Muscle layer of colon (tissue), 2 donors: ENCODE data around the gene ESYT2.

Source experiments
- H3K27ac ChIP-seq: one replicate; pipeline ENCODE4 v1.7.0; 2013; ENCODE audit warnings: low read depth, mild to moderate bottlenecking, low read length, moderate library complexity
- H3K27me3 ChIP-seq, 2 donors: one replicate each; pipeline ENCODE4 v1.7.0; 2013; ENCODE audit warnings: low read length in 2 of 2, mild to moderate bottlenecking in 2 of 2; ENCODE audit not compliant: insufficient read depth in 2 of 2, control insufficient read depth in 1 of 2
- H3K36me3 ChIP-seq: one replicate; pipeline ENCODE4 v1.7.0; 2013; ENCODE audit warnings: mild to moderate bottlenecking, low read length; ENCODE audit not compliant: insufficient read depth
- H3K4me1 ChIP-seq: one replicate; pipeline ENCODE4 v1.7.0; 2013; ENCODE audit warnings: mild to moderate bottlenecking, low read length; ENCODE audit not compliant: insufficient read depth
- H3K4me3 ChIP-seq, 2 donors: one replicate each; pipeline ENCODE4 v1.7.0; 2013; ENCODE audit warnings: low read length in 2 of 2, low read depth in 1 of 2, mild to moderate bottlenecking in 1 of 2, moderate library complexity in 1 of 2
- H3K9ac ChIP-seq: one replicate; pipeline ENCODE4 v1.7.0; 2013; ENCODE audit warnings: low read length
- H3K9me3 ChIP-seq: one replicate; pipeline ENCODE4 v1.7.0; 2013; ENCODE audit warnings: mild to moderate bottlenecking, low read length
- donor health status: abdominal sarcoma.
- donor health status: Adenocarcinoma of cecum.

The ESYT2 gene

DNA sequence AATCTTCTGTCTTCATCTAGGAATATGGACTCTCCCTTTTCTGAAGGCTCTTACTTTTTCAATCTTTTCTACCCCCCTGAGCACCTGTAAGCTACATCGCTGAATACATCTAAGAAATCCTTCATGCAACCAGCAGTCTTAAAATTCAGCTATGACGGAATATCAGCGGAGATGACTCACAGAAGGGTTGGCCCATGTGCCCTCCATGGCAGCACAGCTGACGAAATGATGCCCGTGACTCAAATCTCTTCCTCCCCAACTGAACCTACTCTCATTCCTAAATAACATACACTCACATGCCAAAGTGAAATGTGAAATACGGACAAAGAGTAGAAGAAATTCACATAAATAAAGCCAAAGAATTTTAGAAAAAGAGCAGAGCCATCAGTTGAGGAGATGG lies 94.4 kb downstream of the ESYT2 start:
- Histone ChIP-seq H3K4me1 (peaks cover 4% of the 10 kb centered on the region), H3K9ac (no peak overlapping the region), H3K9me3 (no peaks in the 10 kb centered on the region), H3K27ac (no peak overlapping the region), H3K36me3 (peaks cover 79% of the 10 kb centered on the region), H3K4me3 (no peak overlapping the region), H3K27me3 (no peaks in the 10 kb centered on the region)

- H3K27ac ChIP-seq = no peak overlapping the region
These were observed 95.4 kb downstream of the ESYT2 start for GRCh38 chr7:158733775-158734494.

DNA sequence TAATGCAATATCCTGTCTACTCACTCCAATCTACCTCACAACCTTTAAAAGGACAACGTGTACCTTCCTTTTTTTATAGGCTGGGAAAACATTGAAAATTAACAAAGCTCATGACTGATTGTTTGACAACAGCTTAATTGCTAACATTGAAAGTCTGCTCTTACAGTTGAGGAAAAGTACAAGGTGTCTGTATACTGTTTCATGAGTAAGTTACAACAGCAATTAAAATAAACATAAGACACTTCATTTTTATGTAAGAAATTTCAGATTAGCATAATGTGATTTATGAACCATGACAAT lies 96.1 kb downstream of the ESYT2 start:
- Histone ChIP-seq H3K4me1 (no peaks in the 10 kb centered on the region), H3K9me3 (no peaks in the 10 kb centered on the region), H3K27me3 (no peaks in the 10 kb centered on the region), H3K36me3 (peaks cover 67% of the 10 kb centered on the region), H3K4me3 (no peak overlapping the region), H3K27ac (no peak overlapping the region), H3K9ac (no peak overlapping the region)

More at GRCh38 chr7:158733775-158734494, 95.4 kb downstream of the ESYT2 start:
- no peaks in the 10 kb centered on the region for H3K27me3 ChIP-seq
- H3K4me1 ChIP-seq = no peaks in the 10 kb centered on the region
- H3K36me3 ChIP-seq = peaks cover 74% of the 10 kb centered on the region
- no peak overlapping the region for H3K4me3 ChIP-seq
- no peak overlapping the region for H3K9ac ChIP-seq
- H3K9me3 ChIP-seq = no peaks in the 10 kb centered on the region

DNA sequence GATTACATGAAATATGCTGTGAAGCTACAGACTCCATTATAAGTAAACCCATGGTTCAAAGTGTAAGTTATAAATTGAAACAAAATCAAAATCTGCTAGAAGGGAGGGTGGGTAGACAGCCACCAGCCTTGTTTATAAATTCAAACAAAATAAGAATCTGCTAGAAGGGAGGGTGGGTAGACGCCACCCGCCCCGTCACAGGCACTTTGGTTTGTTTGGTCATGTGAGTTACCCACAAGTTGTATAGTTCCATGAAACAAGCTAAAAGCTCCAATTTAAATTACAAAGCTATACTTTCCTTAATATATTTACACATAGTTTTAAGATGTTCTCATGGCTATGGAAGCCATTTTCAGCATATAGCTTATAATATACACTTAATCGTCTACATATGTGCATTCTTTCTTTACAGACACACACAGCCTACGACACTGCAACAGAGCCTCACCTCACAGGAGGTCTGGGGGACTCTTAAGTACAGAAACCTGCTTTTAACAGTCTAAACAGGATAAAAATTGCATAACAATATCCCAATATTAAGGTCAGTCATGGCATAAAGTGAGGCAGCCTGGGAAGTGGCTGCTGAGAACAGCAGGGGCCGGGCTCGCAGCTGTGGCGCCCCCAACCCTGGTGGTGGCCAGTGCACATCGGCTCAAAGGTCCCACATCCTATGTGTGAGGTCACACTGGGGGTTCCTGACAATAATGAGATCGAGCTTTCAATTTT lies 96.7 kb downstream of the ESYT2 start:
- Histone ChIP-seq H3K9me3 (no peaks in the 10 kb centered on the region), H3K27me3 (no peaks in the 10 kb centered on the region), H3K27ac (no peak overlapping the region), H3K4me1 (no peaks in the 10 kb centered on the region), H3K36me3 (peaks cover 62% of the 10 kb centered on the region), H3K9ac (no peak overlapping the region), H3K4me3 (no peak overlapping the region)

DNA sequence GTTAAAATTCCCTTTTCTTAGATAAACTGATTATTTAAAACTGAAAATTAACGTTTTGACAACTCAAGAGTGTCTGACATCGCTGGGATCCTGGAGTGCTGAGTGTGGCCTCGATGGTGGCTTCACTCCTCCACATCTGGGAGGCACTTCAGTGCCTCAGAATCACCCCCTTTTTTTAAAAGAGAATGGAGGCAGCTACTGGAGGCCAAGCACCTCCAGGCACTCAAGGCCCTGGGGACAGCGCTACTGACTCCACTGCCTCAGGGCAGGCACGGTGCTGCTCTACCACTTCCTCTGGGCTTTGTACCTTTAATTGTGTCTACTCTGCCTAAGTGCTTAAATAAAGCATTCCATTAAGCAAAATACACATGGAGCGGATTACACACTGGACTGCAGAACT lies 97.5 kb downstream of the ESYT2 start:
- peaks cover 53% of the 10 kb centered on the region for H3K36me3 ChIP-seq
- H3K4me1 ChIP-seq = no peaks in the 10 kb centered on the region
- H3K27ac ChIP-seq = no peak overlapping the region

DNA sequence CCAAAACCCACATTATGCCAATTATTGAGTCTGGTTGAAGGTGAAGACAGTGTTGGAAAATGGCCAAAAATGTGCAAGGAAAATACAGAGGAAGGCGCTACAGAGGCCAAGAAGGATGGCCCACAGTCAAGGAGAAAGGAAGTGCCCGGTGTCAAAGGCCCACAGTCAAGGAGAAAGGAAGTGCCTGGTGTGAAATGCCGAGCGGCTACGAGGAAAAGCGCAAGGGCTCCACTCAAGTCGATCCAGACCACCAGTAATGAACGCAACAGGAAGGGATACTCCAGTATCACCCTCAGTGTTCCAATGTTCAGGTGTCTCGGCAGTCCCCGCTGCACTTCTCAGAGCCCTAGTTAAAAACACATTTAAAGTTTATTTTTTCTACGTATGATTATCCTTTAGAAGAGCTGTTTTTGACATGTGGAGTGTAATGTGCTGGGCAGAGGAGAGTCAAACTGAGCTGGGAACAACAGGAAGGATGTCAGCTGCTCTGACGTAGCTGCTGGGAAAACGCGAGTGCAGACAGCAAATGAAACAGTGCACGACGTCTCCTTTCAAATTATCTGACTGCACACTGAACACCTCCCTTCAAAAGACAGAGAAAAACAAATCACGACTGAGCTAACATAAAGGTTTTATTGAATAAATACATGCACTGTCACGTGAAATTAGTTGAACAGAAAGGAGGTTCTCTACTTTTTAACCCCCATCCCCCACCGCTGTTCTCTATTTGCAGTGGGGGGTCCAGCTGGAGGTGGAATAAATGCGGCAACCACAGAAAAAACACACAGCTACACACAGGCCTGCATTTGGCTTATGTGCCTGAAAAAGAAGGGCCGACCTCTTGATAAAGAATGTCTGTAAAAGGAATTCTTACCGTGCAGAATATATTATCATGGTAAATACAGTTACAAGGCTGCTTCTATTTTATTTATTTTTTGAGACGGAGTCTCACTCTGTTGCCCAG lies 98.6 kb downstream of the ESYT2 start:
- no peak overlapping the region for H3K4me3 ChIP-seq
- no peaks in the 10 kb centered on the region for H3K27me3 ChIP-seq
- H3K4me1 ChIP-seq = no peaks in the 10 kb centered on the region
- H3K27ac ChIP-seq = no peak overlapping the region
- H3K36me3 ChIP-seq = peaks cover 45% of the 10 kb centered on the region
- H3K9me3 ChIP-seq = no peaks in the 10 kb centered on the region
- no peak overlapping the region for H3K9ac ChIP-seq

More for the DNA sequence above, 97.5 kb downstream of the ESYT2 start:
- Histone ChIP-seq H3K4me3 (no peak overlapping the region), H3K9ac (no peak overlapping the region), H3K27me3 (no peaks in the 10 kb centered on the region), H3K9me3 (no peaks in the 10 kb centered on the region)

DNA sequence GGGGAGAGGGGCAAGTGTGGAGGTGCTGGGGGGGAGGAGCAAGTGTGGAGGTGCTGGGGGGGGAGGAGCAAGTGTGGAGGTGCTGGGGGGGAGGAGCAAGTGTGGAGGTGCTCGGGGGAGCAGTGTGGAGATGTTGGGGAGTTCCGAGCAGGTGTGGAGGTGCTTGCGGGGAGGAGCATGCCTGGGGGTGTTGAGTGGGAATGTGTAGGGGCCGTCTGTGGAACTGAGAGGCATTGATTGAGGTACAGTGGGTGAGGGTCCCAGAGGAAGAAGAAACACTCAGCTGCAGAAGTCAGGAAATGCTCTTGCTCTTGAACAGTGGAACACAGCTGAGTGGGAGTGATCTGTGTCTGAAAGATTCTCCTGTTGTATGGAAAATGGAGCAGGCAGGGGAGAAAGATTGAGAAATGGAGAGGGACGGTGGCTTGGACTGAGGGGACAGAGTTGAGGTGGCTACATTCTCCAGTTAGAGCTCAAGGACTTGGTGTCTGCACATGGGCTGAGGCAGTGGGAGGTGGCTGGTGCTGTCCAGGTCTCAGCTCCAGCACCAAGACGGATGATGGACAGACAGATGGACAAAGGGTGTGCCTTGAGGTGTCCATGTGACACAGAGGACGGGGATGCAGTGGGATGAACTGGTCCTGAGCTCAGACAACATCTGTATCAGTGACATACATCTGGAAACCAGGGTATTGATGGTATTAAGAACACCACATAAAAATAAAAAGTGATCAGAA lies 99.5 kb downstream of the ESYT2 start:
- no peak overlapping the region for H3K27ac ChIP-seq
- H3K9ac ChIP-seq = no peak overlapping the region
- peaks cover 36% of the 10 kb centered on the region for H3K36me3 ChIP-seq
- H3K4me3 ChIP-seq = no peak overlapping the region
- no peaks in the 10 kb centered on the region for H3K9me3 ChIP-seq
- H3K27me3 ChIP-seq = no peaks in the 10 kb centered on the region
- no peaks in the 10 kb centered on the region for H3K4me1 ChIP-seq

GRCh38 chr7:158728911-158729645 lies 100.2 kb downstream of the ESYT2 start:
- Histone ChIP-seq H3K9me3 (no peaks in the 10 kb centered on the region), H3K9ac (no peak overlapping the region), H3K36me3 (peaks cover 29% of the 10 kb centered on the region), H3K4me3 (no peak overlapping the region), H3K27me3 (no peaks in the 10 kb centered on the region), H3K4me1 (no peaks in the 10 kb centered on the region), H3K27ac (no peak overlapping the region)

DNA sequence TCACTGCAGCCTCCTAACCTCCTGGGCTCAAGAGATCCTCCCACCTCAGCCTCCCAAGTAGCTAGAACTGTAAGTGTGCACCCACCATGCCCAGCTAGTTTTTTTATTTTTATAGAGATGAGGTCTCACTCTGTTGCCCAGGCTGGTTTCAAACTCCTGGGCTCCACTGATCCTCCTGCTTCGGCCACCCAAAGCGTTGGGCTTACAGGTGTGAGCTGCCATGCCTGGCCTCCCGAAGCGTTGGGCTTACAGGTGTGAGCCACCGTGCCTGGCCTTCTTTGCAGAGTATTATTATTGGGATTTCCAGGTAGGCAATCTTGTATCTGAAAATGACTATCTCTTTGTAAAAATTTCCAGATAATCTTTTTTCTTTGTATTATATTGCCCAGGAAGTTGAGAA lies 101.6 kb downstream of the ESYT2 start:
- H3K27ac ChIP-seq = no peak overlapping the region

DNA sequence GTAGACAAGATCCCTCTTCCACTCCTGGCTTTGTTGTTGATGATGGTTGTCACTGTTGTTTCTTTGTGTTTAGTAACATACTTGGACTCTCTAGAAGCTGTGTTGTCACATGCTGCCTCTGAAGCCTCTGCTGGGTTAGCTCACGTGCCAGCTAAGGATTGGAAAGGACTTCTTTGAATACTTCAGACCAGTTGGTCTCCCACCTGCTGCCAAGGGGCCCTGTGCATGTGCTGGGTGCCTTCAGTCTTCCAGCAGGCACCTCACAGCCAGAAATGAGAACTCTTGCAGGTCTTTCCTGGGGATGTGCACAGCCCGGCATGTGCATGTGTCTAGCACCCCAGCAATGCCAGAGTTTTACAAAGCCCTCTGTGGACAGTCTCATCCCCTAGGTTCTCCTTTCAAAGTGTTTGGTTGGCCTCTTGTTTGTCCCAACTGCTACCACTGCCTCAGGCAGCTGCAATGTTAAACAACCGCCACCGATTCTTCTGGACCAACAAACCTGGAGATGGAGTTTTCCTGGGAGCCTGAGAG lies 103.0 kb downstream of the ESYT2 start:
- peaks cover 11% of the 10 kb centered on the region for H3K36me3 ChIP-seq
- no peaks in the 10 kb centered on the region for H3K27me3 ChIP-seq
- H3K9ac ChIP-seq = no peak overlapping the region
- H3K4me1 ChIP-seq = no peaks in the 10 kb centered on the region
- H3K27ac ChIP-seq = no peak overlapping the region
- H3K4me3 ChIP-seq = no peak overlapping the region
- no peaks in the 10 kb centered on the region for H3K9me3 ChIP-seq

More for the DNA sequence above, 101.6 kb downstream of the ESYT2 start:
- H3K4me3 ChIP-seq = no peak overlapping the region
- peaks cover 17% of the 10 kb centered on the region for H3K36me3 ChIP-seq
- H3K9me3 ChIP-seq = no peaks in the 10 kb centered on the region
- no peaks in the 10 kb centered on the region for H3K4me1 ChIP-seq
- H3K27me3 ChIP-seq = no peaks in the 10 kb centered on the region
- H3K9ac ChIP-seq = no peak overlapping the region
